Measurements from ENCODE around the gene HLA-DOB. TPM values are rescaled to one million over a fixed set of nuclear protein-coding genes. Genes with fewer than 3 reads are reported as not detected.

Gene HLA-DOB
- total and polyA plus RNA-seq, 8 donors, result 0.24 to 2.8 (median 0.57) TPM

- DNase-seq (peak in 1 of 4 donors; percentile 88), ATAC-seq (peak; percentile 0)
- H3K9me3 ChIP-seq, result no peaks in the 10 kb centered on the region
- no peak for TF ChIP-seq CTCF (IDR thresholded peaks at IDR 0.05)
- H3K27ac ChIP-seq, result peak overlapping the region; percentile 97 to 98
- no peaks in the 10 kb centered on the region for H3K27me3 ChIP-seq
- peak overlapping the region; percentile 83 to 96 for H3K4me3 ChIP-seq
- peaks cover 4 to 64% of the 10 kb centered on the region in 2 donors for H3K36me3 ChIP-seq
- peaks cover 21 to 84% of the 10 kb centered on the region in 2 donors for H3K4me1 ChIP-seq
- intact Hi-C loops (cut with DNase I), result no loop called here
These were observed 26.7 kb upstream of the HLA-DOB start for GRCh38 chr6:32843331-32843978.

GRCh38 chr6:32842690-32843089 lies 25.9 kb upstream of the HLA-DOB start:
- no peaks in the 10 kb centered on the region for H3K9me3 ChIP-seq
- intact Hi-C loops (cut with DNase I), result no loop called here
- H3K36me3 ChIP-seq, result peaks cover 4 to 57% of the 10 kb centered on the region in 2 donors
- peaks cover 24 to 79% of the 10 kb centered on the region in 2 donors for H3K4me1 ChIP-seq
- no peaks in the 10 kb centered on the region for H3K27me3 ChIP-seq
- H3K27ac ChIP-seq, result peak overlapping the region in 1 of 2 donors; percentile 98
- peak overlapping the region in 1 of 2 donors; percentile 96 for H3K4me3 ChIP-seq
- no peak for ATAC-seq
- DNase-seq, result no peak
- TF ChIP-seq CTCF (IDR thresholded peaks at IDR 0.05), result no peak

GRCh38 chr6:32842021-32842650 lies 25.3 kb upstream of the HLA-DOB start:
- TF ChIP-seq CTCF (IDR thresholded peaks at IDR 0.05), result no peak
- DNase-seq, result no peak
- Histone ChIP-seq H3K27me3 (no peaks in the 10 kb centered on the region), H3K27ac (peak overlapping the region in 1 of 2 donors; percentile 98), H3K36me3 (peaks cover 4 to 51% of the 10 kb centered on the region in 2 donors), H3K4me3 (peak overlapping the region in 1 of 2 donors; percentile 96), H3K4me1 (peaks cover 30 to 79% of the 10 kb centered on the region in 2 donors), H3K9me3 (no peaks in the 10 kb centered on the region)
- no peak for ATAC-seq
- intact Hi-C loops (cut with DNase I), result no loop called here

GRCh38 chr6:32840604-32841246 lies 23.9 kb upstream of the HLA-DOB start:
- Histone ChIP-seq H3K27me3 (no peaks in the 10 kb centered on the region), H3K9me3 (no peaks in the 10 kb centered on the region), H3K4me1 (peaks cover 31 to 76% of the 10 kb centered on the region in 2 donors), H3K27ac (peak overlapping the region in 1 of 2 donors; percentile 45), H3K36me3 (peaks cover 4 to 45% of the 10 kb centered on the region in 2 donors), H3K4me3 (no peak overlapping the region)
- DNase-seq, result no peak
- ATAC-seq, result no peak
- no peak for TF ChIP-seq CTCF (IDR thresholded peaks at IDR 0.05)
- intact Hi-C loops (cut with DNase I), result no loop called here

GRCh38 chr6:32839356-32839755 lies 22.6 kb upstream of the HLA-DOB start:
- Histone ChIP-seq H3K4me1 (peaks cover 23 to 69% of the 10 kb centered on the region in 2 donors), H3K27me3 (no peaks in the 10 kb centered on the region), H3K27ac (peak overlapping the region; percentile 86 to 97), H3K36me3 (peaks cover 4 to 50% of the 10 kb centered on the region in 2 donors), H3K9me3 (no peaks in the 10 kb centered on the region), H3K4me3 (no peak overlapping the region)
- no peak for TF ChIP-seq CTCF (IDR thresholded peaks at IDR 0.05)
- ATAC-seq (no peak), DNase-seq (no peak)
- intact Hi-C loops (cut with DNase I), result no loop called here
